PC-3 (cell line): Measurements from ENCODE around the gene FOXA3. TPM values are rescaled to one million over a fixed set of nuclear protein-coding genes. Genes with fewer than 3 reads are reported as not detected.

ENCODE experiments used
- ATAC-seq: fragments of 200-7000 bp; cut with Tn5 transposase; 2 replicates; pipeline ENCODE4 v1.9.1; 2020; ENCODE audit warnings: mild to moderate bottlenecking, moderate library complexity
- BruUV-seq: library from RNA; stranded (reverse); fragments of 400-500 nt; replicated peaks from 2 replicates; lab custom pipeline; 2021; lab: Mats Ljungman, UMichigan
- CTCF ChIA-PET: fragments of 300-600 bp; sonication (Branson Sonifier 250); formaldehyde crosslinking; loops from one replicate; lab custom pipeline; 2022; ENCODE audit warnings: antibody characterized with exemption; lab: Charles Lee
- POLR2A ChIA-PET: fragments of 300-600 bp; sonication (Branson Sonifier 250); formaldehyde crosslinking; loops from one replicate; lab custom pipeline; 2022; ENCODE audit warnings: antibody characterized with exemption; ENCODE audit not compliant: unreplicated experiment; lab: Charles Lee
- DNase-seq: peaks from one replicate; pipeline ENCODE4 v3.0.0-alpha.2; 2015
- H2AFZ ChIP-seq: fragments of 300-600 bp; sonication (generic); 2 replicates; pipeline ENCODE4 v1.6.0; 2016; ENCODE audit warnings: antibody characterized with exemption, low read length
- H3F3A ChIP-seq: fragments of 300-600 bp; sonication (generic); one replicate; pipeline ENCODE4 v1.6.0; 2017; ENCODE audit warnings: antibody characterized with exemption, low read length, control low read depth, mild to moderate bottlenecking; ENCODE audit not compliant: unreplicated experiment
- H3K27ac ChIP-seq: fragments of 300-600 bp; sonication (generic); 2 replicates; pipeline ENCODE4 v1.5.1; 2016; ENCODE audit warnings: mild to moderate bottlenecking, low read length
- H3K27me3 ChIP-seq: fragments of 300-600 bp; sonication (generic); 2 replicates; pipeline ENCODE4 v1.6.1; 2016; ENCODE audit warnings: low read length, mixed read lengths
- H3K36me3 ChIP-seq: fragments of 300-600 bp; sonication (generic); 2 replicates; pipeline ENCODE4 v1.6.1; 2016; ENCODE audit warnings: low read depth, mixed run types, low read length, mixed read lengths
- H3K4me1 ChIP-seq: fragments of 300-600 bp; sonication (generic); 2 replicates; pipeline ENCODE4 v1.5.1; 2016; ENCODE audit warnings: low read length; ENCODE audit not compliant: insufficient read depth
- H3K4me2 ChIP-seq: fragments of 300-600 bp; sonication (generic); 2 replicates; pipeline ENCODE4 v1.6.0; 2016; ENCODE audit warnings: low read length
- H3K4me3 ChIP-seq: fragments of 300-600 bp; sonication (generic); 2 replicates; pipeline ENCODE4 v1.5.1; 2016; ENCODE audit warnings: mild to moderate bottlenecking, low read length, mixed read lengths
- H3K79me2 ChIP-seq: fragments of 300-600 bp; sonication (generic); 2 replicates; pipeline ENCODE4 v1.6.1; 2017; ENCODE audit warnings: low read length, mixed read lengths
- H3K9ac ChIP-seq: fragments of 300-600 bp; sonication (generic); 2 replicates; pipeline ENCODE4 v1.6.0; 2016; ENCODE audit warnings: mild to moderate bottlenecking, low read length
- H3K9me2 ChIP-seq: fragments of 300-600 bp; sonication (generic); replicated peaks from 2 replicates; pipeline ENCODE4 v1.6.1; 2016; ENCODE audit warnings: mixed run types, low read length, mixed read lengths
- H3K9me3 ChIP-seq: fragments of 300-600 bp; sonication (generic); 2 replicates; pipeline ENCODE4 v1.6.1; 2016; ENCODE audit warnings: low read length, mixed read lengths
- H4K20me1 ChIP-seq: fragments of 300-600 bp; sonication (generic); 2 replicates; pipeline ENCODE4 v1.6.1; 2016; ENCODE audit warnings: low read length, mixed read lengths
- EZH2 ChIP-seq: fragments of 300-600 bp; sonication (generic); IDR thresholded peaks from one replicate; pipeline ENCODE4 v1.6.1; 2017; ENCODE audit warnings: antibody characterized with exemption, mild to moderate bottlenecking, low read length; ENCODE audit not compliant: unreplicated experiment
- EZH2phosphoT487 ChIP-seq: fragments of 300-600 bp; sonication (generic); IDR thresholded peaks from 2 replicates; pipeline ENCODE4 v1.6.1; 2018; ENCODE audit warnings: mild to moderate bottlenecking, antibody characterized with exemption, low read length, borderline replicate concordance
- intact Hi-C: fragments of 100-400 bp; cut with micrococcal nuclease; formaldehyde crosslinking; loops from 2 replicates; pipeline ENCODE4 v1.9.0; 2023
- total RNA-seq: library from RNA; depleted of rRNA; stranded (reverse); fragments of >200 nt; gene quantifications from 2 replicates; pipeline ENCODE4 v1.2.3, GENCODE V29; 2014
- TF ChIP-seq, protein P1 (sequence below): fragments of 300-600 bp; sonication (generic); conservative IDR thresholded peaks from 2 replicates; pipeline ENCODE4 v1.5.1; 2017; ENCODE audit warnings: antibody characterized with exemption, low read depth, mild to moderate bottlenecking, low read length

Gene FOXA3
- total RNA-seq, 1 experiment from 2014 or later = 0.33 TPM

DNA sequence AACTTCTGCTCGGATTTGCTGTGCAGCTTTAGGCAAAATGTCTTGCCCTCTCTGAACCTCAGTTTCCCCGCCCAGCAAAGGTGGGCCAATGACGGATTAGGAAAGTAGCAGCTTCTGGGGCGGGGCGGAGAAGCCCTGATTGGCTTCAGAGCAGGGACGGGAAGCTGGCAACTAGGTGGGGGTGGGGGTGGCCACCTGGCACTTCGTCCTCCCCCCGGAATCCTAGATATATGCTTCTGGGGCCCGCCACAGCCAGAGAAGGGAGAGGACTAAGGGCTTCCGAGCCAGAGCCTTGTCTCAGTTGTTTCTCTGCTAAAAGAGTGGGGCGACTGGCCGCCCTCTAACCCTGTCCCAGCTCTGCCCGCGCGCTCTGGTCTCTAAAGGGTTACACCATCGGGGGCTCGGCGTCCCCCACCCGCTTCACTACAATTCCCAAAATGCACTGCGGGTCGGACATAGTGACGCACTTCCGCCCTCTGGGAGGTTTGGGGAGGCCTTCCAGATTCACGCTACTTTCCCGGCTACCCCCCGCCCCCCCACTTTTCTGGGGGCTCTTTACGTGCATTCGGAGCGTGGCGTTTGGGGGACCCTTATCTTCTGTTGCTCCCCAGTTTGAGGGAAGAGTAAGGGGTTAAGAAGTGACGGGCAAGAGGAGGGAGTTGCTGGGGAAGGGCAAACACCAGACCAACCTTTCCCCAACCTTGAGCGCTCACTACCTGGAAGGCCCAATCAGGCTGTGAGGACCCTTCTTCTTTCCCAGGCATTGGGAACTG lies 22.5 kb downstream of the FOXA3 start:
- Histone ChIP-seq H3K27ac (peak overlapping the region; percentile 68), H3K36me3 (peaks cover 2% of the 10 kb centered on the region; the same call in 1 of the 2 replicates), H3K9ac (peak overlapping the region; percentile 81), H3K79me2 (peaks cover 21% of the 10 kb centered on the region), H3K9me2 (no peaks in the 10 kb centered on the region), H3K27me3 (no peaks in the 10 kb centered on the region), H3K9me3 (no peaks in the 10 kb centered on the region), H3F3A (no peaks in the 10 kb centered on the region), H4K20me1 (peaks cover 3% of the 10 kb centered on the region; the same call in 1 of the 2 replicates), H3K4me1 (peaks cover 15% of the 10 kb centered on the region; the same call in 1 of the 2 replicates), H2AFZ (peak overlapping the region; percentile 96), H3K4me3 (peak overlapping the region; percentile 78), H3K4me2 (peak overlapping the region; percentile 90)
- BruUV-seq = no TSS peak
- POLR2A ChIA-PET = interaction anchor here (0.8 kb wide), 1 partner anchor 264 kb away, joined by 7 read pairs; no protein-coding TSS in a partner anchor
- peak; percentile 55 for ATAC-seq
- peak; percentile 83 for DNase-seq
- CTCF ChIA-PET = interaction anchor here (1.1 kb wide), 1 partner anchor 16 kb away, joined by 3 read pairs; no protein-coding TSS in a partner anchor
- intact Hi-C loops = no loop called here
- no peak for TF ChIP-seq EZH2phosphoT487
- TF ChIP-seq, protein P1, sequence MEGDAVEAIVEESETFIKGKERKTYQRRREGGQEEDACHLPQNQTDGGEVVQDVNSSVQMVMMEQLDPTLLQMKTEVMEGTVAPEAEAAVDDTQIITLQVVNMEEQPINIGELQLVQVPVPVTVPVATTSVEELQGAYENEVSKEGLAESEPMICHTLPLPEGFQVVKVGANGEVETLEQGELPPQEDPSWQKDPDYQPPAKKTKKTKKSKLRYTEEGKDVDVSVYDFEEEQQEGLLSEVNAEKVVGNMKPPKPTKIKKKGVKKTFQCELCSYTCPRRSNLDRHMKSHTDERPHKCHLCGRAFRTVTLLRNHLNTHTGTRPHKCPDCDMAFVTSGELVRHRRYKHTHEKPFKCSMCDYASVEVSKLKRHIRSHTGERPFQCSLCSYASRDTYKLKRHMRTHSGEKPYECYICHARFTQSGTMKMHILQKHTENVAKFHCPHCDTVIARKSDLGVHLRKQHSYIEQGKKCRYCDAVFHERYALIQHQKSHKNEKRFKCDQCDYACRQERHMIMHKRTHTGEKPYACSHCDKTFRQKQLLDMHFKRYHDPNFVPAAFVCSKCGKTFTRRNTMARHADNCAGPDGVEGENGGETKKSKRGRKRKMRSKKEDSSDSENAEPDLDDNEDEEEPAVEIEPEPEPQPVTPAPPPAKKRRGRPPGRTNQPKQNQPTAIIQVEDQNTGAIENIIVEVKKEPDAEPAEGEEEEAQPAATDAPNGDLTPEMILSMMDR = no peak
- no peak for TF ChIP-seq EZH2

DNA sequence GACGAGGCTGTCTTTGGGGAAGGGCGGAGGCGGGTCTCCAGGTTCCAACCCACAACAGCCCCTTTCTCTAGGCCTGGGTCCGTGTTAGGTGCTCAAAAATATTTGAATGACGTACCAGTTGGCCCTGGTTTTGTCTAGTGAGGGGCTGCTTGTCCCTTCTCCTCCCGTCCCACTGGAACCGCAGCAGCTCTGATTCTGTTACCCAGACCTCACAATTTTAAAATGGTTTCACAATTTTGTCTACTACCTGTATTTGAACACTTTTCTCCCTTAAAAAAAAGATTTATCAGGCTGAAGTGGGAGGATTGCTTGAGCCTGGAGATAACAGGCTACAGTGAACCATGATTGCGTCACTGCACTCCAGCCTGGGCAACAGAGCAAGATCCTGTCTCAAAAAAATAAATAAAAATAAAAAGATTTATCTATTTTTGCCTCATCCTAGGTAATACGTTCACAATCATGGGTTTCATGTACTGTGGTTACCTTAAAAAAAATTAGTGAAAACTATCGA lies 23.1 kb downstream of the FOXA3 start:
- ChIA-PET CTCF (no interaction called here), POLR2A (no interaction called here)
- TF ChIP-seq, protein P1 = no peak
- intact Hi-C loops = no loop called here
- peak overlapping the region; percentile 90 for H3K4me2 ChIP-seq
- no peak for ATAC-seq
- peaks cover 21% of the 10 kb centered on the region for H3K79me2 ChIP-seq
- peaks cover 3% of the 10 kb centered on the region; the same call in 1 of the 2 replicates for H4K20me1 ChIP-seq
- H3K9ac ChIP-seq = peak overlapping the region; percentile 81
- H3K9me2 ChIP-seq = no peaks in the 10 kb centered on the region
- peaks cover 15% of the 10 kb centered on the region; the same call in 1 of the 2 replicates for H3K4me1 ChIP-seq
- peaks cover 2% of the 10 kb centered on the region; the same call in 1 of the 2 replicates for H3K36me3 ChIP-seq
- no peaks in the 10 kb centered on the region for H3K27me3 ChIP-seq
- peak overlapping the region; percentile 68 for H3K27ac ChIP-seq
- DNase-seq = no peak
- TSS peak; percentile 82 for BruUV-seq
- peak overlapping the region; percentile 78 for H3K4me3 ChIP-seq
- no peaks in the 10 kb centered on the region for H3K9me3 ChIP-seq
- H3F3A ChIP-seq = no peaks in the 10 kb centered on the region
- H2AFZ ChIP-seq = peak overlapping the region; percentile 96
